ENCODE results near the gene CAPN9.

Gene CAPN9

DNA sequence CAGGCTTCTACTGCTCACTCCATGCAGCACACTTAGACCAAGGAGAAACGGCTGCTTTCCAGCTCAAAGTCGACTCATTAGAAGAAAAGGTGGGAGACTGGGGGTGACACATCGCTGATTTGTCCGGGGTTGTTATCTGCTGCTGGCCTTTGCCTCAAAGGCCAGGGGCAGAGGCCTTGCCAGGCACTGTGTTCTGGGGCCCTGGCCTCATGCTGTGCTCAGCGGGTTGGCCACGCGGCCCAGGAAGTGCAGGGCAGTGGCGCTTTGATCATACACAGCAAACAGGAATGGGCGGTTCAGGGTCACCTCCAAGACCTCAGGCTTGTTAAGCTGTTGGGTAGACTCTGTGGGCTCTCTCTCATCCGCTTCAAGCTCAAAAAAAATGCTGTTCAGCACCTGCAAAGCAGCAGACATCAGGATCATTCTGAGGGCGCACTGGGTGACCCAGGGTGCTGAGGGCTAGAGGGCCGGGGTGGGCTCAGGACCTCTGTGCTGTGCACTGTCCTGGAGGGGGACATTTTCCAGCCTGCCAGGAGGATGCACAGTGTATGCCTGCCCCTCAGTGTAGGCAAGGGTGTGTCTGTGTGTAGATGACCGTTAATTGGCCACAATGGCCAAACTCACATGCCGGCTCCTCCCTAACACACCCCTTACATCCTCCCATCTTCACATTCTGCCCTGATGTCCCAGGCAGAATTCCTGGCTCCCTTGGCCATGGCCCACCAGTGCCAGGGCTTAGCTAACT is 44.1 kb upstream of the CAPN9 start:
- no peak overlapping the region for H3K9ac ChIP-seq (ENCODE audit: low read depth, low read length)
- H3K27me3 ChIP-seq (ENCODE audit: insufficient read depth, low read length, poor library complexity) = peaks cover 13% of the 10 kb centered on the region
- H3K9me3 ChIP-seq (ENCODE audit: insufficient read depth, low read length, severe bottlenecking) = no peaks in the 10 kb centered on the region
- no peaks in the 10 kb centered on the region for H3K4me1 ChIP-seq (ENCODE audit: insufficient read depth, low read length)
- no peaks in the 10 kb centered on the region for H3K36me3 ChIP-seq (ENCODE audit: insufficient read depth, low read length)
- ATAC-seq (ENCODE audit: insufficient read depth, low read depth) = no peak
- H3K27ac ChIP-seq (ENCODE audit: low read length) = no peak overlapping the region
- no peaks in the 10 kb centered on the region for H4K20me1 ChIP-seq (ENCODE audit: insufficient read depth, low read length)
- H3K79me2 ChIP-seq (ENCODE audit: insufficient read depth, low read length) = no peaks in the 10 kb centered on the region
- no peak overlapping the region for H3K4me3 ChIP-seq (ENCODE audit: low read depth in 1 of 2, low read length in 2 of 2)
- no peak overlapping the region for H3K4me2 ChIP-seq (ENCODE audit: insufficient read depth, low read length)
- no peak for TF ChIP-seq EZH2 (IDR thresholded peaks at IDR 0.05; ENCODE audit: borderline replicate concordance, low read depth, low read length, severe bottlenecking)
- TF ChIP-seq, protein P1, sequence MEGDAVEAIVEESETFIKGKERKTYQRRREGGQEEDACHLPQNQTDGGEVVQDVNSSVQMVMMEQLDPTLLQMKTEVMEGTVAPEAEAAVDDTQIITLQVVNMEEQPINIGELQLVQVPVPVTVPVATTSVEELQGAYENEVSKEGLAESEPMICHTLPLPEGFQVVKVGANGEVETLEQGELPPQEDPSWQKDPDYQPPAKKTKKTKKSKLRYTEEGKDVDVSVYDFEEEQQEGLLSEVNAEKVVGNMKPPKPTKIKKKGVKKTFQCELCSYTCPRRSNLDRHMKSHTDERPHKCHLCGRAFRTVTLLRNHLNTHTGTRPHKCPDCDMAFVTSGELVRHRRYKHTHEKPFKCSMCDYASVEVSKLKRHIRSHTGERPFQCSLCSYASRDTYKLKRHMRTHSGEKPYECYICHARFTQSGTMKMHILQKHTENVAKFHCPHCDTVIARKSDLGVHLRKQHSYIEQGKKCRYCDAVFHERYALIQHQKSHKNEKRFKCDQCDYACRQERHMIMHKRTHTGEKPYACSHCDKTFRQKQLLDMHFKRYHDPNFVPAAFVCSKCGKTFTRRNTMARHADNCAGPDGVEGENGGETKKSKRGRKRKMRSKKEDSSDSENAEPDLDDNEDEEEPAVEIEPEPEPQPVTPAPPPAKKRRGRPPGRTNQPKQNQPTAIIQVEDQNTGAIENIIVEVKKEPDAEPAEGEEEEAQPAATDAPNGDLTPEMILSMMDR (IDR thresholded peaks at IDR 0.05; ENCODE audit: borderline replicate concordance, extremely low read depth, low read length, poor library complexity, severe bottlenecking) = no peak
- DNase-seq = no peak
- H2AFZ ChIP-seq (ENCODE audit: low read depth, low read length) = no peak overlapping the region

DNA sequence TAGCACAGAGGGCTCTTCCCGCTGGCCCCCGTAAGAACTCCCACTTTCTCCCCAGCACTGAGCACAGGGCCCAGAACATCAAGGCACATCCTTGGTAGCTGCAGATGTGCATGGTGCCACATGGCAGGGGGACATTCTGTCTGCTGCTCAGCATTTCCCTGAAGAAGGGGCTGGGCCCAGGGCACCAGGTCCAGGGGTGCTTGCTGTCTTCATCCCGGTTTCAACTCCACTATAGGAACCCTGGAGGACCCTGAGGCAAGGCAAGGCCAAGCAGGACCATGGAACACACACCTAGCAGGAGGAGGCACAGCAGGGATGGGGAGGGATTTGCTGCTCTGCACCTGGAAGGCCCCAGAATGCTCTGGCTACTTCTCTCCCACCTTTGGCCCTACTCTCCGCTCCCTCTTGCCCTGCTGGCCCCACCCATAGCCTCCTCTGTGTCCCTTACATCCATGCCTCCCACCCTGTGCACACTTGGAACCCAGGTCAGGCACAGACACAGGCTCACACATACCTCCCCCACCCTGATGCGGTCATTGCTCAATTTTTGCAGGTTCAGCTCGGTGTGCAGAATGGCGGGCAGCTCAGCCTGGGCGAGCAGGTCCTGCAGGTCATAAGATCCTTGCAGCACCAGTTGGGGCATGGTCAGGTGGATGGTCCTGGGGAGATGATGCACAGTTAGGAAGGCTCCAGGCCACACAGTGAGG is 43.4 kb upstream of the CAPN9 start:
- no peak for ATAC-seq (ENCODE audit: insufficient read depth, low read depth)
- Histone ChIP-seq H3K79me2 (ENCODE audit: insufficient read depth, low read length) (no peaks in the 10 kb centered on the region), H3K27me3 (ENCODE audit: insufficient read depth, low read length, poor library complexity) (peaks cover 13% of the 10 kb centered on the region), H3K4me1 (ENCODE audit: insufficient read depth, low read length) (no peaks in the 10 kb centered on the region), H3K9ac (ENCODE audit: low read depth, low read length) (no peak overlapping the region), H2AFZ (ENCODE audit: low read depth, low read length) (no peak overlapping the region), H3K9me3 (ENCODE audit: insufficient read depth, low read length, severe bottlenecking) (no peaks in the 10 kb centered on the region), H3K36me3 (ENCODE audit: insufficient read depth, low read length) (no peaks in the 10 kb centered on the region), H4K20me1 (ENCODE audit: insufficient read depth, low read length) (no peaks in the 10 kb centered on the region), H3K4me2 (ENCODE audit: insufficient read depth, low read length) (no peak overlapping the region), H3K4me3 (ENCODE audit: low read depth in 1 of 2, low read length in 2 of 2) (no peak overlapping the region), H3K27ac (ENCODE audit: low read length) (no peak overlapping the region)
- DNase-seq = no peak
- no peak for TF ChIP-seq EZH2 (IDR thresholded peaks at IDR 0.05; ENCODE audit: borderline replicate concordance, low read depth, low read length, severe bottlenecking)
- TF ChIP-seq, protein P1 (IDR thresholded peaks at IDR 0.05; ENCODE audit: borderline replicate concordance, extremely low read depth, low read length, poor library complexity, severe bottlenecking) = no peak

- ATAC-seq (ENCODE audit: insufficient read depth, low read depth) = no peak
- TF ChIP-seq EZH2 (IDR thresholded peaks at IDR 0.05; ENCODE audit: borderline replicate concordance, low read depth, low read length, severe bottlenecking) = no peak
- TF ChIP-seq, protein P1 (IDR thresholded peaks at IDR 0.05; ENCODE audit: borderline replicate concordance, extremely low read depth, low read length, poor library complexity, severe bottlenecking) = no peak
These were observed 42.4 kb upstream of the CAPN9 start for GRCh38 chr1:230704830-230705229.

More at GRCh38 chr1:230704830-230705229, 42.4 kb upstream of the CAPN9 start:
- no peak for DNase-seq
- Histone ChIP-seq H3K27me3 (ENCODE audit: insufficient read depth, low read length, poor library complexity) (peaks cover 13% of the 10 kb centered on the region), H3K27ac (ENCODE audit: low read length) (no peak overlapping the region), H3K79me2 (ENCODE audit: insufficient read depth, low read length) (no peaks in the 10 kb centered on the region), H4K20me1 (ENCODE audit: insufficient read depth, low read length) (no peaks in the 10 kb centered on the region), H3K4me2 (ENCODE audit: insufficient read depth, low read length) (no peak overlapping the region), H3K4me3 (ENCODE audit: low read depth in 1 of 2, low read length in 2 of 2) (no peak overlapping the region), H3K36me3 (ENCODE audit: insufficient read depth, low read length) (no peaks in the 10 kb centered on the region), H3K9me3 (ENCODE audit: insufficient read depth, low read length, severe bottlenecking) (no peaks in the 10 kb centered on the region), H2AFZ (ENCODE audit: low read depth, low read length) (no peak overlapping the region), H3K9ac (ENCODE audit: low read depth, low read length) (no peak overlapping the region), H3K4me1 (ENCODE audit: insufficient read depth, low read length) (no peaks in the 10 kb centered on the region)

Data from DND-41 (cell line).